WI38 (cell line): ENCODE measurements around the gene IGFL4.
A peak's percentile ranks its signal among the peaks of the same experiment; 100 is the strongest.

Experiments
- H3K4me3 ChIP-seq: 2 replicates; pipeline ENCODE4 v1.5.1; 2011; ENCODE audit warnings: low read depth, mild to moderate bottlenecking, control low read depth, low read length
- CTCF ChIP-seq: IDR thresholded peaks from 2 replicates; pipeline ENCODE4 v1.5.1; 2012; ENCODE audit warnings: low read depth, mild to moderate bottlenecking, control low read depth, low read length

The IGFL4 gene

GRCh38 chr19:46000491-46001246 lies 40.1 kb downstream of the IGFL4 start:
- no peak for TF ChIP-seq CTCF
- no peak overlapping the region for H3K4me3 ChIP-seq

DNA sequence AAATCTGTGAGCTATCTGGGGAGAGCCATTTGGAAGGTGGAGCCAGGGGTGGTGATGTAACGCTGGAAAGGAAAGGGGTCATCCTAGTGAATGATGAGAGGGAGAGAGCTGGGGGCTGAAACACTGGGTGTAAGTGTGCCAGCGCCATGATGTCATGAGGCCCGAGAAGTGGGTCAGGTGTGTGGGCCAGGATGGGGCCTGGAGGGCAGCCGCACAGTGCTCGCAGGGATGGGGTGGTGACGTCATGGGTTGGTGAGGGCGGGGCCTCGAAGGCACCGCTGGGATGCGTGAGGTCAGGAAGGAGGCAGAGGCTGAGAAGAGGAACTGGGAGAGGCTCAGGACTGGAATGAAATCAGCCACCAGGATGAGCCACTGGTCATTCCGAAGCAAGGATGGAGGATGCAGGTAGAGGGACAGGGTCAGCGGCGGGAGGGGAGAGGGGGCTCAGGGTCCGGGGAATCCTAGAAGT lies 41.1 kb downstream of the IGFL4 start:
- TF ChIP-seq CTCF = no peak
- no peak overlapping the region for H3K4me3 ChIP-seq

- no peak for TF ChIP-seq CTCF
- H3K4me3 ChIP-seq = no peak overlapping the region
Observed at GRCh38 chr19:45998834-45999233, 42.0 kb downstream of the IGFL4 start.

GRCh38 chr19:45996933-45997332 lies 43.9 kb downstream of the IGFL4 start:
- no peak for TF ChIP-seq CTCF
- H3K4me3 ChIP-seq = no peak overlapping the region

DNA sequence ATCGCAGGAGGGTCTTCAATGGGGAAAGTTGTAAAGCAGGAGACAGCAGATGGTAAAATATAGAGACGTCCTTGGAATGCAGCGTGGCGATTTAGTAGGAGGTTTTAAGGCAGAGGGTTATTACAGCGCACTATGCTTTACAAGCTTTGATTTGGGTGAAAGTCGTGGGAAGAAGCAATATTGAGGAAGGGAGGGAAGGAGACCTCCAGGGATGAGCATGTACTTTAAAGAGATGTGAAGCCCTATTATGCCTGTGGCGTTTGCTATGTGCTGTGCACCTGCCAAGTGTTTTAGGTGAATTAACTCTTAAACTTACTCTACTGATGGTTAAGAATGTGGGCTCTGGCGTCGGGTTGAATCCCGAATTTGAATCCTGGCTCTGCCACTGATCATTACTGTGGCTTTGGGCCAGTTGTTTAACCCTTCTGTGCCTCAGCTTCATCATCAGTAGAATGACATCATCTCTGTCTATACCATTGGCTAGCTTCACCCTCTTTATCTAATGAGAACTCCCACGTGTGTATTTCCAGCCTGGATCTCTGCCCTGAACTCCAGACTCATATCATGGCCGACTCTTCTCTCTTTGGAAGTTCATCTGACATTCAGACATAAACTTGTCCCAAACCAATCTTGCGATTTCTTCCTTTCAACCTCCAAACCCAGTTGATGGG lies 45.0 kb downstream of the IGFL4 start:
- TF ChIP-seq CTCF = no peak
- peak overlapping the region; percentile 89 for H3K4me3 ChIP-seq

DNA sequence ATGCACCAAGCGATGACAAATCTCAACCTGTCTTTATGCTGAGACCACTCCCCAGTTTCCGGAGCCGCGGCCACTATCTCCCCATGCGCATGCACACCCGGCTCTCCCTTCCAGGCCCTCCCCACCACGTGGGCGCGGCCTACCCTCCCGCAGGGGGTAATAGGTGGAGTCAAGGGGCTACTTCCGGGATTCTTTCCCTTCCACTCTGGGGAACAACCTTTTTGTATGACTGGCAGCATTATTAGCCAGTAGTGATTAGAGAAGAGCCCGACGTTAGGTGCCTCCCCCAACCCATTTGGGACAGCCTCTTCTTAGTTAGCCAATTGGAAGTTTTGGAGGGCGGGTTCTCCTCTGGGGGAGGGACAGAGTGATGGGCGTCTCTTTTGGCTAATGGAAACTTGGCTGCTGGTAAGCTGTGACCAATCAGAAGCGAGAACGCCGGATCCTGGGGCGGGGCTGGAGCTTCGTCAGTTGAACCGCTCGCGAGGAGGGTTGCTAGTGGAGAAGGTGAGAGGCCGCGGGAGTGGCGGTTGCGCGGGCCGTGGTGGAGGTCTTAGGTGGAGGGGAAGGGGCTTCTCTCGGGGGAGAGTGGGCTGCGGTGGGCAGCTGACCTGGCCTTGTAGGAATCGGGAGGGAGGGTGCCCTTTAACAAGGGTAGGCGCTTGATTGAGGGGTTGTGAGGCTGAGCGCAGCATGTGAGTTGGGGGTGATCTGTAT lies 45.6 kb downstream of the IGFL4 start, which contains the start of gene CCDC61:
TSS of gene CCDC61 (plus strand) at position 470 of the 717 bp plus-strand sequence. CDS start 7,552 bp downstream, outside the sequence.
- peak within 1 kb of the TSS; percentile 89 for H3K4me3 ChIP-seq
- no peak for TF ChIP-seq CTCF

- H3K4me3 ChIP-seq = peak overlapping the region; percentile 67
- TF ChIP-seq CTCF = no peak
Observed at GRCh38 chr19:45994456-45994997, 46.3 kb downstream of the IGFL4 start.
